ENCODE data around the gene MEGF11. TPM values are rescaled to one million over a fixed set of nuclear protein-coding genes. Genes with fewer than 3 reads are reported as not detected.
A peak's percentile ranks its signal among the peaks of the same experiment; 100 is the strongest.

The MEGF11 gene
- polyA plus RNA-seq, 1 donor, result 0.66 TPM

GRCh38 chr15:66117841-66118240, 135.7 kb downstream of the MEGF11 start:
- H3K27ac ChIP-seq (ENCODE audit: low read length), result no peak overlapping the region
- H3K4me3 ChIP-seq (ENCODE audit: low read length), result no peak overlapping the region
- no peak for DNase-seq
- H3K9me3 ChIP-seq (ENCODE audit: control insufficient read depth, low read depth, low read length), result no peaks in the 10 kb centered on the region
- WGBS (ENCODE audit: insufficient coverage, low lambda C conversion rate), result no CpG with 5 or more reads among the region's 4 CpGs
- H3K4me1 ChIP-seq (ENCODE audit: control insufficient read depth, insufficient read depth, low read length), result no peaks in the 10 kb centered on the region
- no peaks in the 10 kb centered on the region for H3K36me3 ChIP-seq (ENCODE audit: control insufficient read depth, insufficient read depth, low read length)
- H3K27me3 ChIP-seq (ENCODE audit: control insufficient read depth, insufficient read depth, low read length), result peaks cover 8% of the 10 kb centered on the region

- H3K4me3 ChIP-seq (ENCODE audit: low read length), result peak overlapping the region; percentile 11
- peak; percentile 56 to 90 for DNase-seq
- no CpG with 5 or more reads among the region's 18 CpGs for WGBS (ENCODE audit: insufficient coverage, low lambda C conversion rate)
Measured at GRCh38 chr15:66115568-66116206, 137.9 kb downstream of the MEGF11 start.

GRCh38 chr15:66114863-66115425, 138.6 kb downstream of the MEGF11 start:
- Histone ChIP-seq H3K9me3 (ENCODE audit: control insufficient read depth, low read depth, low read length) (no peaks in the 10 kb centered on the region), H3K4me3 (ENCODE audit: low read length) (no peak overlapping the region), H3K36me3 (ENCODE audit: control insufficient read depth, insufficient read depth, low read length) (no peaks in the 10 kb centered on the region), H3K4me1 (ENCODE audit: control insufficient read depth, insufficient read depth, low read length) (no peaks in the 10 kb centered on the region), H3K27ac (ENCODE audit: low read length) (no peak overlapping the region), H3K27me3 (ENCODE audit: control insufficient read depth, insufficient read depth, low read length) (peaks cover 21% of the 10 kb centered on the region)
- no peak for DNase-seq
- no CpG with 5 or more reads among the region's 8 CpGs for WGBS (ENCODE audit: insufficient coverage, low lambda C conversion rate)

More at GRCh38 chr15:66115568-66116206, 137.9 kb downstream of the MEGF11 start:
- Histone ChIP-seq H3K4me1 (ENCODE audit: control insufficient read depth, insufficient read depth, low read length) (no peaks in the 10 kb centered on the region), H3K9me3 (ENCODE audit: control insufficient read depth, low read depth, low read length) (no peaks in the 10 kb centered on the region), H3K36me3 (ENCODE audit: control insufficient read depth, insufficient read depth, low read length) (no peaks in the 10 kb centered on the region), H3K27ac (ENCODE audit: low read length) (no peak overlapping the region), H3K27me3 (ENCODE audit: control insufficient read depth, insufficient read depth, low read length) (peaks cover 14% of the 10 kb centered on the region)

- Histone ChIP-seq H3K36me3 (ENCODE audit: control insufficient read depth, insufficient read depth, low read length) (no peaks in the 10 kb centered on the region), H3K4me3 (ENCODE audit: low read length) (no peak overlapping the region), H3K4me1 (ENCODE audit: control insufficient read depth, insufficient read depth, low read length) (no peaks in the 10 kb centered on the region), H3K9me3 (ENCODE audit: control insufficient read depth, low read depth, low read length) (no peaks in the 10 kb centered on the region), H3K27me3 (ENCODE audit: control insufficient read depth, insufficient read depth, low read length) (peaks cover 24% of the 10 kb centered on the region), H3K27ac (ENCODE audit: low read length) (no peak overlapping the region)
- DNase-seq, result no peak
- 100% methylated on average over 1 of the region's 1 CpG for WGBS (ENCODE audit: insufficient coverage, low lambda C conversion rate)
Measured at GRCh38 chr15:66112388-66112787, 141.2 kb downstream of the MEGF11 start.

- no CpG with 5 or more reads among the region's 3 CpGs for WGBS (ENCODE audit: insufficient coverage, low lambda C conversion rate)
- Histone ChIP-seq H3K4me3 (ENCODE audit: low read length) (no peak overlapping the region), H3K9me3 (ENCODE audit: control insufficient read depth, low read depth, low read length) (no peaks in the 10 kb centered on the region), H3K27me3 (ENCODE audit: control insufficient read depth, insufficient read depth, low read length) (peaks cover 22% of the 10 kb centered on the region), H3K27ac (ENCODE audit: low read length) (no peak overlapping the region), H3K36me3 (ENCODE audit: control insufficient read depth, insufficient read depth, low read length) (no peaks in the 10 kb centered on the region), H3K4me1 (ENCODE audit: control insufficient read depth, insufficient read depth, low read length) (no peaks in the 10 kb centered on the region)
- no peak for DNase-seq
Measured at GRCh38 chr15:66111363-66111762, 142.2 kb downstream of the MEGF11 start.

- H3K4me1 ChIP-seq (ENCODE audit: control insufficient read depth, insufficient read depth, low read length), result no peaks in the 10 kb centered on the region
- WGBS (ENCODE audit: insufficient coverage, low lambda C conversion rate), result no CpG with 5 or more reads among the region's 4 CpGs
- DNase-seq, result no peak
- peaks cover 22% of the 10 kb centered on the region for H3K27me3 ChIP-seq (ENCODE audit: control insufficient read depth, insufficient read depth, low read length)
- no peaks in the 10 kb centered on the region for H3K36me3 ChIP-seq (ENCODE audit: control insufficient read depth, insufficient read depth, low read length)
- no peaks in the 10 kb centered on the region for H3K9me3 ChIP-seq (ENCODE audit: control insufficient read depth, low read depth, low read length)
- H3K4me3 ChIP-seq (ENCODE audit: low read length), result no peak overlapping the region
- no peak overlapping the region for H3K27ac ChIP-seq (ENCODE audit: low read length)
Measured at GRCh38 chr15:66110864-66111263, 142.7 kb downstream of the MEGF11 start.

GRCh38 chr15:66109826-66110225, 143.7 kb downstream of the MEGF11 start:
- H3K36me3 ChIP-seq (ENCODE audit: control insufficient read depth, insufficient read depth, low read length), result no peaks in the 10 kb centered on the region
- no peaks in the 10 kb centered on the region for H3K4me1 ChIP-seq (ENCODE audit: control insufficient read depth, insufficient read depth, low read length)
- DNase-seq, result no peak
- peaks cover 20% of the 10 kb centered on the region for H3K27me3 ChIP-seq (ENCODE audit: control insufficient read depth, insufficient read depth, low read length)
- no peaks in the 10 kb centered on the region for H3K9me3 ChIP-seq (ENCODE audit: control insufficient read depth, low read depth, low read length)
- no peak overlapping the region for H3K27ac ChIP-seq (ENCODE audit: low read length)
- no peak overlapping the region for H3K4me3 ChIP-seq (ENCODE audit: low read length)
- 100% methylated on average over 1 of the region's 5 CpGs for WGBS (ENCODE audit: insufficient coverage, low lambda C conversion rate)

- Histone ChIP-seq H3K9me3 (ENCODE audit: control insufficient read depth, low read depth, low read length) (no peaks in the 10 kb centered on the region), H3K4me3 (ENCODE audit: low read length) (no peak overlapping the region), H3K36me3 (ENCODE audit: control insufficient read depth, insufficient read depth, low read length) (no peaks in the 10 kb centered on the region), H3K27me3 (ENCODE audit: control insufficient read depth, insufficient read depth, low read length) (peaks cover 19% of the 10 kb centered on the region), H3K27ac (ENCODE audit: low read length) (no peak overlapping the region), H3K4me1 (ENCODE audit: control insufficient read depth, insufficient read depth, low read length) (no peaks in the 10 kb centered on the region)
- no peak for DNase-seq
- WGBS (ENCODE audit: insufficient coverage, low lambda C conversion rate), result no CpG with 5 or more reads among the region's 16 CpGs
Measured at GRCh38 chr15:66108483-66109265, 144.9 kb downstream of the MEGF11 start.

GRCh38 chr15:66107070-66107469, 146.5 kb downstream of the MEGF11 start:
- H3K4me3 ChIP-seq (ENCODE audit: low read length), result no peak overlapping the region
- no peak for DNase-seq
- H3K36me3 ChIP-seq (ENCODE audit: control insufficient read depth, insufficient read depth, low read length), result no peaks in the 10 kb centered on the region
- no CpG with 5 or more reads among the region's 7 CpGs for WGBS (ENCODE audit: insufficient coverage, low lambda C conversion rate)
- no peaks in the 10 kb centered on the region for H3K9me3 ChIP-seq (ENCODE audit: control insufficient read depth, low read depth, low read length)
- no peak overlapping the region for H3K27ac ChIP-seq (ENCODE audit: low read length)
- H3K27me3 ChIP-seq (ENCODE audit: control insufficient read depth, insufficient read depth, low read length), result peaks cover 16% of the 10 kb centered on the region
- H3K4me1 ChIP-seq (ENCODE audit: control insufficient read depth, insufficient read depth, low read length), result no peaks in the 10 kb centered on the region

GRCh38 chr15:66105286-66106265, 148.0 kb downstream of the MEGF11 start:
- Histone ChIP-seq H3K4me3 (ENCODE audit: low read length) (no peak overlapping the region), H3K36me3 (ENCODE audit: control insufficient read depth, insufficient read depth, low read length) (no peaks in the 10 kb centered on the region), H3K27me3 (ENCODE audit: control insufficient read depth, insufficient read depth, low read length) (peaks cover 8% of the 10 kb centered on the region), H3K27ac (ENCODE audit: low read length) (no peak overlapping the region), H3K4me1 (ENCODE audit: control insufficient read depth, insufficient read depth, low read length) (no peaks in the 10 kb centered on the region), H3K9me3 (ENCODE audit: control insufficient read depth, low read depth, low read length) (no peaks in the 10 kb centered on the region)
- WGBS (ENCODE audit: insufficient coverage, low lambda C conversion rate), result no CpG with 5 or more reads among the region's 9 CpGs
- DNase-seq, result no peak
